ENCODE results near the gene ZBTB7C.

ZBTB7C gene

DNA sequence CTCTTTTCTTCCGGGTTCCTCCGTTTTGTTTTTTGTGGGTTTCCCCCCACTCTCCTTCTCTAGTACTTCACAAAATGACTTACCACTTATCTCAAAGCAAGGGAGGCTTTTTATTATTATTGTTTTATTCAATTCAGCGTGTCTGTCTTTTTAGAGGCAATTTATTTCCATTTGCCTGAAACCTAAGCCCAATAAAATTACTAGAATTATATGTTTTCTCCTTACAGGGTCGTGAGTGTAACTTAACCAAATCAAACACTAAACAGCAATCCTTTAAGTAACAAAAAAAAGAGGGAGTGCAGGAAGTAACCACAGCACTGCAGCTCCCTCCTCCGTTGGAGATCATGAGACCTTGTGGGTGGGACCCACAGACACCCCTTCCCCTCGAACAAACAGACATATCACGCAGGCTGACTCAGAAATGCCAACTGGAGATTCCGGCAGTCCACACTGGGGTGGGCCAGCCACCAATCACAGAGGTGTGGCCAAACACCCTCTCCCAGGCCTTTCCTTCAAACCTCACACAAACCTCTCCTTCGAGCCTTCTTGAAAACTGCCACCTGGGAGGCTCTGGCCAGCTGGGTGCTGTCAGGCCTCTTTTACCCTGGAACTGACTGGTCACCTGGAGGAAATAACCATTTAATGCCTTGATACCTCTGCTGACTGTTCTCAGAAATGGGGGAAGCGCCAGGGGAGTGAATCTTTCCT is 271.7 kb downstream of the ZBTB7C start:
- DNase-seq (ENCODE audit: low read depth) = peak; percentile 26

DNA sequence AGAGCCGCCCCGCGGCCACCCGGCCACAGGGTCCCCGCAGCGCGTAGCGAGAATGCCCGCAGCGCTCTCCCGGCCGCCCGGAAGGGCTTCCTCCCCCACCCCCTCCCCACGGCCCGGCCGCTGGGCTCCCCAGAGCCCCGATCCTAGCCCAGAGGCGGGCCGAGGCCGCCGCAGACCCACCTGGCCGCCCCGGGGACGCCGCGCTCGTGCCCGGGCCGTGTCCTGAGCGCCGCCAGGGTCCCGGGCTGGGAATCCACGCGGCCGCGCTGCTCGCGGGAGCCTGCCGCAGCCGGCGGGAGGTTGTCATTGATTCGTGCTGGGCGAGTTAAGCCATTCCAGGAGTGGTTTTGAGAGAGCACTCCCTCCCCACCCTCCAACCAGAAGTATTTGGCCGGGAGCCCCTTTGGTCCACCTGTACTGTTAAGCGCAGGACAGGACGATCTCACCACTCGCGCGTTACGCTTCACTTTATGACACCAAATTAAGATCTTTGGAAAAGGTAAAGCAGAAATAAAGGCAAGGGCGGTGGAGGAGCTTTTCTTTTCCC is 272.3 kb downstream of the ZBTB7C start:
- DNase-seq (ENCODE audit: low read depth) = no peak

DNA sequence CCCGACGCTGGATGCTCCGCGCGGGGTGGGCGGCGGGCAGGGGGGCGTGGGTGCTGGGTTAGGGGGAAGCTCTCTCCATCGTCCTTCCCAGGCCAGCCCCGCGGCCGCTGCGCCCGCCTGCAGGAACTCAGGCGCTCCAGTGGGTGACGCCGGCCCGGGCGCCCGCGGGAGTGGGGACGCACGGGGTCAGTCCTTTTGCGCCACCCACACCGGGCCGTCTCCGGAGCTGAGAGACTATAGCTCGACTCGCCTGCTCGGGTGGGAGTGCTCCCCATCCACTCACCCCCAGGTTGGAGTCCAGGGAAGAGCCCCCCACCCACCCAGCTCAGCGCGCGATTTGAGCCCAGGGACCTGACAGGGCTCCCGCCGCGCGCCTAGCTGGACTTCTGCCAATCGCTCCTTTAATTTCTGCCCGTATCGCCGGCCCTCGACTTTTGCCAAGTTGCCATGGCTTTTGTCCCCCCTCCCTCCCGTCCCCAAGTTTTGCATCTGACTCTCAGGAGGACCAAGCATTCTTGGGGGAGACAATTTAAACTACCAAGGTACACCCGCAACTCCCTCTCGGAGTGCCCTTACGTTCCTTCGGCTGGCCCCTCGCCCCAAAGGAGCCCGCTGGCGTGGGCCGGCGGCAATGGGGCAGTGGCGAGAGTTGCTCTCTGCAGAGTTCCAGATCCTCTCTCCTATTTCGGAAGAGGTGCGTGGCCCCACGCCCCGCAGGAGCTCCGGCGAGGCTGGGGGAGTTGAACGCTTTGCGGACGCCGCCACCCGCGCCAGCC is 272.9 kb downstream of the ZBTB7C start:
- no peak for DNase-seq (ENCODE audit: low read depth)

DNA sequence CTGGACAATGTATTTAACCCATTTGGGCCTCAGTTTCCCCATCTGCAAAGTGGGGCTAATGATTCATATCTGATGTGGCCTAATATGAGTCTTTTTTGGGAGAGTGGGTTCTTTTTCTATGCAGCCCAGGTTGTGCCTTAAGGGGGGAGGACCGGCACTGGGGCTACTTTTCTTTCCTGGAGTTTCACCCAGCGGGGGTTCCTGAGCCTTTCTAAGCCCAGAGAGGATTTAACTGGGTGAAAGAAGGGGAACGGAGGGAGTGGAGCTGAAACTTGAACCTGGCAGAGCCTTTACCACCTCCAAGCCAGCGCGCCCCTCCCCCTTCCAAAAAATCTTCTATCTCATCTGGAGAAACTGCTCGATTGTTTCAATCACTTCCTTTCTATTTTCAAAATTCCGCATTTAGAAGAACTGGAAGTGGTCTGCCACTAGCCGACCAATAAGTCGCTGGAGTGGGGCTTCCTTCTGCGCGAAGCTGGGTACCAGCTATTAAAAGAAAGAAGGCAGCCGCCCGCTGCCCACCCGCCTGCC is 273.7 kb downstream of the ZBTB7C start:
- DNase-seq (ENCODE audit: low read depth) = no peak

DNA sequence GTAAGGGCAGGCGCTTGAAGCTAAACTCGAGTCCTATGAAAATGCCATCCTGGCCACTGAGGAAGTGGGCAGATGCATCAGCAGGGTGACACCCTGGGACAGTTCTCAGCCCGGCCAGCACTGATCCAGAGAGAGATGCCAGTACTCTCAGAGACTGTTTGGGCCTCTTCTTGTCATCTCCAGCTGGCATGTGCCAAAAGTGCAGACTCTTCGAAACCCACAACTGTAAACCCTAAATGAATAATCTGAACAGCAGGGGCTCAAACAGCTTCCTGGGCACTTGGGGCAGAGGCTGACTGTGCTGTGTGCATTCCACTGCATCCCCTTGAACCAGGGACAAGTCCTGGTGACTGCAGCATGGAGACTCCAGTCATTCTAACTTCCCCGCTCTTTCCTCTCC is 274.6 kb downstream of the ZBTB7C start:
- DNase-seq (ENCODE audit: low read depth) = no peak

DNA sequence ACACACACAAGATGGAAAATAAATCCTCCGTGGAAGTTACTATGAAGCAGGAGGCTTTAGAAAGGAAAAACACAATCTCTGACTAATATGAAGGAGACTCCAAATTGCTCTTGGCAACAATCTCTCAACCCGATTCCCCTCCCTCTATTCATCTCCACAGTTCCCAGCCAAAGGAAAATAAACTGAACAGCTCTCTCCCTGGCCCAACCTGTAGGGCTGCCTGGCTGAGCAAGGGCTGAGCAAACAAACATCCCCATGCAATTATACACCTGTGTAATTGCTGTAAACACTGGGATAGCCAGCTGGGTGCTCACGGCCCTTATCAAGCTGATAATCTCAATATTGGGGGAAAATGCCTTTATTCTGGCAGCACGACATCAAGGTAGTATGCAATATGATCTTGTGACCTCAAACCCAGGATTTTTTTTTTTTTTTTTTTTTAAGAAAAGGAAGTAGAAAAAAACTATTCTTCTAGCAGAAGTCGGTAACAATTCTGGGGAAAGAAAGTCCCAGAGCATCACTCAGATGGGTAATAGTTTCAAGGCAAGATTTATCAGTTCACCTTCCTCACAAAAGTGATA is 275.4 kb downstream of the ZBTB7C start:
- no peak for DNase-seq (ENCODE audit: low read depth)

DNA sequence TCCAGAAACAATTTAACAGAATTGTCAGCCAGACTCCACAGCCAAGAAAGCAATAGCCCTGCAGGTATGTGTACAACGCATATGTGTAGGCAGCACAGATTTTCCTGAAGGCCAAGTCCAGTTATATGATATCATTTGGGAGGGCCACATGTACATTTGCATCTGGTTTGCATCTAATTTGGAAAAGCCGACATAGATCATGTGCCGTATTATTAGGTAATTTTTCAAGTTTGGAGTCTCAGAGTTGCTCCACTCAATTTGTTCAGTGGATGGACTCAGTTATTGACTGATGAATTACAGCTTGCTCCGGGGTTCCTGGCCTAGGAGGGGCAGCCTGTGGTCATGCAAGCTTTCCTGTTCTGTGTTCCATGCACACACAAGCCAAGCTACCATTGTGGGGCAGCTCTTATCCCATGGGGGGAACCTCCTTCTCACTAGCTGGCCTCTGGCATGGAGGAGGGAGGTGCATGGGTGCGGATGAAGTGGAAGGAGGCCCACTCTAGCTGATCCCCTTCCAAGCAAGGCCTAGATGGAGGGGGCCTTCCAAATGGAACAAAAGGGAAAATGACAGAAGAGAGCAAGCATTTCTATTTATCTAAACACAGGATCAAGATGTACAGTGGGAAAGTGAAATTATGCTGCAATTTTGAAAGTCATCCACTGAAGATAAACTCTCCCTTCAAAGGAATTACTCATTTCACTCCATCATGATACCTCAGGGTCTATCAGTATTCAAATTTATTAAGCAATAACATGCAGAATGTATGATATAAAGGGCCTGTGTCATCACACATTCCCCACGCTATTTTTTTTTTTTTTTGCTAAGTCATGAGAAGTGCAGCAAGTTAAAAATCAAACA is 276.2 kb downstream of the ZBTB7C start:
- peak; percentile 93 for DNase-seq (ENCODE audit: low read depth)

DNA sequence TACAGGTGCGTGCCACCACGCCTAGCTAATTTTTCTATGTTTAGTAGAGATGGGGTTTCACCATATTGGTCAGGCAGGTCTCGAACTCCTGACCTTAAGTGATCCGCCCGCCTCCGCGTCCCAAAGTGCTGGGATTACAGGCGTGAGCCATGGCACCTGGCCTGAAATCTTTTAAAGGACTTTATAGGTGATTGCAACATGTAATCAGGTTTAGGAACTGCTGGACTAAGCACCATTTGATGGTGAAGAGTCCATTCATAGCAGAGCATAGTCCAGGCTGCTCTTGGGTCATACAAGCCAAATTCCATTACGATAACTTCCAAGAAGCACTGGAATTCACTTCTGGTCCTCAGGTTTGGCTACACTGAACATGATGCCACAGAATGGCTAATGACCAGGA is 278.1 kb downstream of the ZBTB7C start:
- DNase-seq (ENCODE audit: low read depth) = no peak

DNA sequence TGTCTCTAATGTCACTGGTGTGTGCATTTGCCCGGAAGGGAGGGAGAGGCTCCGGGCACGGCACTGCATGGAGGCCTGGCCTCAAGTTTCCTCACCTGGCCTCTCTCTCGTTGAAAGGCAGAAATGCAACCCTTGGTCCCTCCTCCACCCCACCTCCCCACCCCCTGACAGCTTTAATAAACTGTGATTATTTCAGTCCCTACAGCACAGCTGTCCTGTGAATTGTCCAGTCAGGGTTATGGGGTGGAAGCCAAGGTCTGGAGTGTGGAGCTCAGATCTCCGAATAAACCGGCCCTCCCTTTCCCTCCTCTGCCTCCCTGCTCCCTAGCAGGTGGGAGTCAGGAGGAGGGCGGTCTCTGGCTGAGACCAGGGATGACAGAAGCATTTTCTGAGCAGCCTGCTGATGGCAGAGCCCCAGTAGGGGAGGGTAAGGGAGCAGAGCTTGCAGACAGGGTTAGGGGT is 279.5 kb downstream of the ZBTB7C start:
- DNase-seq (ENCODE audit: low read depth) = no peak

DNA sequence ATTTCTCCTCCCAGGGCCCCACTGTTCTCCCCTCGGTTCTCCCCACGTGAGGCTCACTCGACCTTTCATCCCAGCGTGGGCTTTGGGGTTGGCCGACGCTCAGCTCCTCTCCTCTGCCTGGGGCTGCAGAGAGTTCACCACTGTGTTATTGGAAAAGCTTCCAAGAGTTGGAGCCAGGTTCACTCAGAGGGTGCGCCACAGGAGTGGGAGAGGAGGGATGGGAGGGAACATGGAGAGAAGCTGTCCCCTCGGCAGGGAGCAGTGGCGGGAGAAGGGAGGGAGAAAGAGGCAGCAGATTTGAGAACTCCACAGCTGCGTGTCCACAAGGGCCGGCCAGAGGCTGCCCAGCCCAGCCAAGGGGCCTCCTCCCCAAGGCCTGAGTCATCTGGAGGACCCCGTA is 281.6 kb downstream of the ZBTB7C start:
- no peak for DNase-seq (ENCODE audit: low read depth)

DNA sequence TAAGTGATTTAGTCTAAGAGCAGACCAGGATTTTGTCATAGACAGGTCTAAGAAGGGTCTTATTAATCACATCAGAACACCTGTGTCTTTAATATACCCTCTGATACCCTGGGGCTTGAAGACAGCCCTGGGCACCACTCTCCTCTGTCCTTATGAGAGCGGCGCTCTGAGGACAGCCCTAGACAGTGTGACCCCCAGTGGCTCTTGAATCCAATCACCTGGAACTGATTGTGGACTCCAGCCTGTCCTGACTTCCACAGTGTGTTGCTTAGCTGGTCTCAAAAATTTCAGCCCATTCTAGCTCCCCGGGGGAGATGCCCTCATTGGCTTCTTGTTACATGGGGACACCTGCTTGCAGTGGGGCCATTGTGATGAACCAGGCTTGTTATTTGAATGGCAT is 282.9 kb downstream of the ZBTB7C start:
- DNase-seq (ENCODE audit: low read depth) = no peak

DNA sequence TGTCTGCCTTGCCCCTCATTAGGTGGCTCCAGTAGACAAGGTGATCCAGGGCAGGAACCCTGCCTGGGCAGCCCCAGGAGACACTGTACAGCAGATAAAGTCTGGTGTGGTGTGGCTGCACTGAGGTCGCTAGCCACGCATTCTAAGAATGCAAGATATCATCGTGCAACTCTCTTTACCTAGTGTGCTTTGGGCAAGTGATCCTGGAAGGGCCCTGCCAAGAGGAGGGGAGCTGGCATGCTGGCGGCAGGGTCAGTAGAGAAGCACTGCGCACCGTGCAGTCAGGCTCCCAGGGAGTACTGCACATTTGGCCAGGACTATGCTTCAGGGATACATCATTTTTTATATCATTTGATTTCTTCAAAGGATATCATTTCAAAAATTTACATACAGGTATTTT is 283.5 kb downstream of the ZBTB7C start:
- peak; percentile 14 for DNase-seq (ENCODE audit: low read depth)

DNA sequence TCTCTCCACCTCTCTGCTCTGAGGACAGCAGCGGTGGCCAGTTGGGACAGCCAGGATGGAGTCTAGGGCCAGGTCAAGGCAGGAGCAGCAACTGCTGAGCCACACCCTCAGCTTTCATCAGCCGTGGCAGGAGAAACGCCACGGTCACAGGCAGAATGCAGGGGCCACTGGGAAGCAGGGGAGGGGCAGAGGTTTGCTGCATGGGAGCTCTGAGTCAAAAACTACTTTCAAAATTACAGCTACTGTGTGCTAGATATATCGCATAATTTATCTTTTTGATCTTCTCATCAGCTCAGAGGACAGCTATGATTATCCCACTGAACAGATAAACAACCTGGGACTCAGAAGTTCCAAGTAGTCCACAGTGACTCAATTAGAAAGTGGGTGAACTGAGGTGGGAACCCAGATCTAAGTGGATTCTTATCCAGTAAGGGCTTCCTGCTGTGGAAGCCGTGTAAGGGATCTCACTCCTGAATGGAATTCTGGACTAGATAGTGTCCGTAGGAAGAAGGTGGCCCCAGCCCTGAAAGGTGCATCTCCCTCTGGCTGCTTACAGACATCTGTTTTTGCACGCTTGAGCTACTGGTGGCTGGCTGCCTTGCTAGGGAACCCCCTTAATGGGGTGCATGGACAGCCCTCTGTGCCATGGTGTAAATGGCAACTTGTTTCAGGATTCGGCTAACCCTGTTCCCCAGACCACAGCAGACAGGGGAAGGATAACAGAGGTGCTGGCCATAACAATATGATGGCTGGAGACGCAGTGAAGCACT is 284.1 kb downstream of the ZBTB7C start:
- DNase-seq (ENCODE audit: low read depth) = no peak

DNA sequence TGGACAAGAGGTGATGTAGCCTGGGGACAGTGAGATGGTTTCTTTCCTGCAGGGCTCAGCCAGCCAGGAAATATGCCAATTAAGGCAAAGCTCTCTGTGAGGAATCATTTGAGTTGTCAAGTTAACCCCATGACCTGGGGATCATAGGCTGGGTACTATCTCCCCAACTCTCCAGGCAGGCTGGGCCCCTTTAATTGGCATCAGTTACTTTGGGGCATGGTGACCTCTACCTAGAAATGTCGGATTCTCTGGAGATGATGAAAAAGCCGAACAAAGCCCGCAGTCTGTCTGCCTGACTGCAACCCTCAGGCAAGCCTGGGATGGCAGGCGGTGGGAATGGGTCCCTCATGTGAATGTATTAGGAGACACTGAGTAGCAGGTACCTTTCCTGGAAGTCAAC is 285.2 kb downstream of the ZBTB7C start:
- no peak for DNase-seq (ENCODE audit: low read depth)

DNA sequence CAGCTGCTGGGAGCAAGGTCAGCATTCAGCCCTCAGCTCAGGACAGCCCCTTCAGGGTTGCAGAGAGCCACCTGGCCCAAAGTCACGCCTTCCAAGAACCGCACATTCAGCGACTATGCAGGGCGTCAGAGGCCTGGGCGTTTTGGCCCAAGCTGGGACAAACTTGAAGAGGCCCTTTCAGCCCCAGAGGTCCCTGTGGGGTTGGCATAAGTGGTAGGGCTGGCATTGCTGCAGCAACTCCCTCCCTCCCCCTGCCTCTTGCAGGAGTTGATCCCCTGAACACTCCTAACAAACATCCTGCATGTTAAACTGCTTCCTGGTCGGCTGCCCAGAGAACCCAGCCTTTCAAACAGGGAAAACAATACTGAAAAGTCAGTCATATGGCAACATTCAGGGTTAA is 285.9 kb downstream of the ZBTB7C start:
- no peak for DNase-seq (ENCODE audit: low read depth)

DNA sequence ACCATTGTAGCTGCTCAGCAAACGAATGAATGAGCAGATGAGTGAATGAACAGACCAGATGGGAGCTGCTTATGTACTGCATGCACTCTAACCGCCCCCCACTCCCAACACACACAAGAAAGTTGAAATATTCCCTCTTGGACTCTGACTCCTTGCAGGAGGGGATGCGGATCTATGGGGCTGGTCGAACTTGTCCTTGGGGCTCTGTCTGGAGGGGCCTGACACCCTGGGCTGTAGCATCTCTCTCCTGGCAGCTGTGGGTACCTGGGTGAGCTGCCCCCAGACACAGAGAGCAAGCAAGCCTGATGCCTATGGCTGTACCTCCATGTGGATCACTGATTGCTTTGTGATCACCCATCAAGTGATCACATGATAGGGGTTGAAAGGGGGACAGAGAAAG is 286.4 kb downstream of the ZBTB7C start:
- DNase-seq (ENCODE audit: low read depth) = no peak

DNA sequence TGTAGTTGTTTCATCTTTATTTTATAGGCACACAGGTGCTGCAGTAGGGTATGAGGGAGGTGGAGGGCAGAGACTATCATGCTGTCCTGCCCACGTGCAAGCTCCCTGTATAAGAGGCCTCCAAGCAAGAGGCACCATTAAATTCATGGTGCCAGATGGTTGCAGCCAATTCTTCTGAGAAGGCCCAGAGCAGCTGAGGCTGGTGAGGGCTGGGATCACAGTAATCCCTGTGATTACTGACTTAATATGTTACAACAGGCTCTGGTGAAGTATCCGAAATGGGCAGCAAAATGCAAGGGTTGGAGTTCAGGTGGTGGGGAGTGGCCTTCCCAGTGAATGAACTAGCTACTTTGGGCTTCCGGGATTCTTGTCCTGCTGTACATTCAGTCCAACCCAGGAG is 286.8 kb downstream of the ZBTB7C start:
- DNase-seq (ENCODE audit: low read depth) = no peak

DNA sequence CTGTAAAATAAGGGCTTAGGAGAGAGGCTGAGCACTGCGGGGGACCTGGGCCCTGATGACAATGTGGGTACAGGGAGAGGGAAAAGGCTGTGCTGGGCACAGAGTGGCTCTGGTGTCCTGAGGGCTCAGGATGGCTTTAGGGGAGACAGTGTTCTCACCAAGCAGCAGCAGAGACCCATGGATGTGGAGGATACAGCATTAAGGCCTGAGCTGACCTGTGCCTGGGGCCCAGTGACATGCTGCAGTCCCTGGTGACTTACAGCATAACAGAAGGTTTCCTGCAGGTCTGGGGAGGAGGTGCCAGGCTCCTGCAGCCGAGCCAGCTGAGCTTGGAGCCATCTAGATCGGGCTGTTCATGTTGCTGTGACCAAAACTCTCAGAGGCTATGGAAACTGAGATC is 287.4 kb downstream of the ZBTB7C start:
- no peak for DNase-seq (ENCODE audit: low read depth)

DNA sequence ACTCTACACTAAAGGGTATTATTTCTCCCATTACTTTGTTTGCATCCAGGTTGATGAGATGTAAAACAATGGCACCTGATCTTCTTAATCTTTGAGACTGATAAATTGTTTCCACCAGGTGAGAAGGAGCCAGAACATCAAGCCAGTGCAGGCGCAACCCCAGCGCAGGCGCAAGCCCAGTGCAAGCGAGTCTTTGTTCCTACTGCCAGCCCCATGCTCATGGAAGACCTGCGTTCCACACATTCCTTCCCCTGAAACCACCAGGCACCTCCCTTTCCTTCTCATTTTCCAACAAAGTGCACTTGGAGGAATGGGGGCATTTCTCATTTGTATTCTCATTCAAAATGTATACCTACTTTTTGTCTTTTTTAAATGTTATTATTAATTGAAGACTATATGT is 290.0 kb downstream of the ZBTB7C start:
- peak; percentile 37 for DNase-seq (ENCODE audit: low read depth)

DNA sequence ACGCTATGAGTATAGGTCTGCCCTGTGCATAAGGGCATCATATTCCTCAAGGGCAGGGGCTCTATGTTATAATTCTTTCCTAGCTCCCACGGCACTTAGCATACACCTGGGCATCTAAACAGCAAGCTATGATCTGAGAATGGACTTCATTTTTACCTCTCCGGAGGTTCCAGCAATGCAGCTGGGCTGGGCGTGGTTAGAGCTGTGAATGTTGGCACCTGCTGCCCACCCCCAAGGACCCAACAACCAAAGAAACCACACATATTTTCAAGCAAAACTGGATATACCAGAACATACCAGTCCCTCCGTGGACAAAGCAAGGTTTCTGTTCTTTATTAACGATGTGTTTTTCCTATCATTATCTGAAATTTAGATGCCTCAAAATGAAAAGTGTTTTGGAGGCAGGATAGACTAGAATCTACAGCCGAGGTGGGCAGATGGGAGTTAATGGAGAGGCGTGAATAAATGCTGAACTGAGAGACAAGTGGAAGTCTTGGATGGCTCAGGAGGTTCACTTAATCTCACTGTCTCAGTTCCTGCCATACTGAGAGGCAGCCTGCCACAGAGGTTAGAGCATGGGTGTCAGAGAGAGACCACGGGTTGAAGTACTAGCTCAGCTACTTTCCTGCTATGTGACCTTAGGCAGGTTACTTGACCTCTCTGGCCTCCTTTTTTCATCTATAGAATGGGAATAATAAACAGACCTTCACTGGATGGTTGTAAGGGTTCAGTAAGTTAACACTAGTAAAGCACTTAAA is 292.1 kb downstream of the ZBTB7C start:
- no peak for DNase-seq (ENCODE audit: low read depth)

Measured in amniotic epithelial cell (primary cell).